Stimulated activated naive CD4-positive, alpha-beta T cell treated with Interleukin-2 at 50 U/mL for 16 hours (primary cell): ENCODE measurements around the gene ZBTB4.

Source experiments
- DNase-seq: peaks from one replicate; lab custom pipeline; 2025; lab: John Stamatoyannopoulos, UW

Gene ZBTB4

DNA sequence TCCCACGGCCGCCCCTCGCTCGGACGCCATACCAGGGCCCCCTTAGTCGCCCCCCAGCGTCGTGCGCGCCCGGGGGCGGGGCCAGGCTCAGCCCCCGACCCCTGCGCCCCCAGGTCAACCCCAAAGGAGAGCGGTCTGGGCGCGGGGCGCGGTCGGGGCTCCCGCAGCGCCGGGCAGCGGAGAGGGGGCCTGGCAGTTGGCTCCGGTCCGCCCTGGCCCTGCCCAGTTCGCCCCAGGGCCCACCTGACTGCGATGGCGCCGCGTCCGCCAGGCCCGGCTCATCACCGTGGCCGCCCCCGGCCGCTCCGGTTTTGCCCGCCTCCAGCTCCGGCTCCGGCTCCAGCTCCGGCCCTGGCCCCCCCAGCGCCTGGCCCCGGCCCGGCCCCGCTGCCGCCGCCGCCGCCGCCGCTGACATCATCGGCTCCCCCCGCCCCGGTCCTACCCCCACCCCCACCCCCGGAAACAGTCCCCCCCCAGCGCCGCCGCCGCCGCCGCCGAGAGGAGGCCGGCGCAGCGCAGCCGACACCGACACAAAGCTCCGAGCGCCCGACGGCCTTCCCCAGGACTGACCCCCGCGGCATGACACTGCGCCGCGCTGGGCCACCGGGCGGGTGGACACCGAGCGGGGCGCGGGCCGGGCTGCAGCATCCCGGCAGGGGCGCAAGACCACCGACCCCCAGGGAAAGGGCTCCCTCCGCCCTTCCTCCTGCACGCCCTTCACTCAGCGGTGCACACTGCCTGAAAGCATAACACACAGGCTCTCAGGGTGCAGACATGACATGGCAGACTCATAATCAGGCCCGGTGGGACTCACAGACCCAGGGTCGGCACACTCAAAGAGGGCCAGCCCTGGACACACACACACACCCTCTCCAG is at the start of gene ZBTB4:
TSS of gene ZBTB4 (minus strand) at position 419 of the 876 bp plus-strand sequence. CDS start 12,830 bp downstream, outside the sequence.
- peak; percentile 64 for DNase-seq

GRCh38 chr17:7528842-7529241 is 49.4 kb upstream of the ZBTB4 start:
- no peak for DNase-seq

DNA sequence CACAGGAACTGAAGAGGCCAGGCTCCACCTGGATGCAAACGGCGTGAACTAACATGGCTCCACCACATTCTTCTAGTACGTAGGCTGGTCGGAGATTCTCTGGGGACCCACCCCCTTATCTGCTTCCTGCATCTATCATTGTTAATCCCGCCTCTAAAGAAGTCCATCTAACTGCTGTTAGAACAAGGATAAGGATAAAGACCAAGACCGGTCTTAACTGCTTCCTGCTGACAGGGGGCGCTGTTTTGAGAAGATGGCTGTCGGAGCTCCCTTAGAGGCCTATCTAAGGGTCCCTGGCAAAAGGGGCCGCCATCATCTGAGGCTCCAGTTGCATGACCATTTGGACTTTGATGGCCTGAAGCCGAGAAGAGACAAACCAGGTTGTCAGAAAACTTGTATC is 43.6 kb upstream of the ZBTB4 start:
- DNase-seq = peak; percentile 28

DNA sequence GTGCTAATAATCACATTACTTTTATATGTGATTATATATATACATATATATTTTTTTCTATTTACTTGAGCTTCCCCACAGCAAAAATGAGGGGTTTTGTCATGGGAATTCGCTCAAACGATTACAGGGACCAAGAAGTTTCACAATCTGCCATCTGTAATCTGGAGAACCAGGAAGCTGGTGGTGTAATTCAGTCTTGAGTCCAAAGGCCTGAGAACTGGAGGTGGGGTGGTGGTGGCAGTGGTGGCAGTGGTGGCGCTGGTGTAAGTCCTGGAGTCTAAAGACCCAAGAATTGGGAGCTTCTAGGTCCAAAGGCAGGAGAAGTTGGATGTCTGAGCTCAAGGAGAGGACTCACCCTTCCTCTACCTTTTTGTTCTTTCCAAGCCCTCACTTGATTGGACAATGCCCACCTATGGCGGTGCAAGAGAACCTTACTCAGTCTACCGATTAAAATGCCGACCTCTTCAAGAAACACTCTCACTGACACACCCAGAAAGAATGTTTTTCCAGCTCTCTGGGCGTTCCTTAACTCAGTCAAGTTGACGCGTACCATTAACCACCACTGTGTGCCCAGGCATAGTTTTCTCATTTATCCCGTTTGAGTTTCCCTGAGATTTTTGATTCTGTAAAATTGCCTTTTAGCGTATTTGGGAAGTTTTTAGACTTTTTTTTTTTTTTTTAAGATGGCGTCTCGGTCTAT is 36.6 kb upstream of the ZBTB4 start:
- no peak for DNase-seq

DNA sequence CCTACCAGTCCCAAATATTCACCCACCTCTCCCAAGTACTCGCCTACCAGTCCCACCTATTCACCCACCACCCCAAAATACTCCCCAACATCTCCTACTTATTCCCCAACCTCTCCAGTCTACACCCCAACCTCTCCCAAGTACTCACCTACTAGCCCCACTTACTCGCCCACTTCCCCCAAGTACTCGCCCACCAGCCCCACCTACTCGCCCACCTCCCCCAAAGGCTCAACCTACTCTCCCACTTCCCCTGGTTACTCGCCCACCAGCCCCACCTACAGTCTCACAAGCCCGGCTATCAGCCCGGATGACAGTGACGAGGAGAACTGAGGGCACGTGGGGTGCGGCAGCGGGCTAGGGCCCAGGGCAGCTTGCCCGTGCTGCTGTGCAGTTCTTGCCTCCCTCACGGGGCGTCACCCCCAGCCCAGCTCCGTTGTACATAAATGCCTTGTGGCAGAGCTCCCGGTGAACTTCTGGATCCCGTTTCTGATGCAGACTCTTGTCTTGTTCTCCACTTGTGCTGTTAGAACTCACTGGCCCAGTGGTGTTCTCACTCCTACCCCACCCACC is 34.5 kb upstream of the ZBTB4 start:
- no peak for DNase-seq

- no peak for DNase-seq
Observed at GRCh38 chr17:7512824-7513540, 33.6 kb upstream of the ZBTB4 start.

DNA sequence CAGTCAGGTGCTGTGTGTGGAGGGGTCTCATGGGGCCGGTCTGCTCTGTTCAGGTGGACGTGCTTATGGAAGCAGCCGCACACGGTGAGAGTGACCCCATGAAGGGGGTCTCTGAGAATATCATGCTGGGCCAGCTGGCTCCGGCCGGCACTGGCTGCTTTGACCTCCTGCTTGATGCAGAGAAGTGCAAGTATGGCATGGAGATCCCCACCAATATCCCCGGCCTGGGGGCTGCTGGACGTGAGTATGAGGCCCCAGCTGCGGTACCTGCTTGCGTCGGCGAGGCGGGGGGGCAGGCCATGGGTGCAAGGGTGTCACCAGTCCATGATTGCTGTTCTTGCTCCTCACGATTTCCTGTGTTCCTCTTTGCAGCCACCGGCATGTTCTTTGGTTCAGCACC is 32.7 kb upstream of the ZBTB4 start:
- no peak for DNase-seq

GRCh38 chr17:7511108-7511507 is 31.7 kb upstream of the ZBTB4 start:
- no peak for DNase-seq

DNA sequence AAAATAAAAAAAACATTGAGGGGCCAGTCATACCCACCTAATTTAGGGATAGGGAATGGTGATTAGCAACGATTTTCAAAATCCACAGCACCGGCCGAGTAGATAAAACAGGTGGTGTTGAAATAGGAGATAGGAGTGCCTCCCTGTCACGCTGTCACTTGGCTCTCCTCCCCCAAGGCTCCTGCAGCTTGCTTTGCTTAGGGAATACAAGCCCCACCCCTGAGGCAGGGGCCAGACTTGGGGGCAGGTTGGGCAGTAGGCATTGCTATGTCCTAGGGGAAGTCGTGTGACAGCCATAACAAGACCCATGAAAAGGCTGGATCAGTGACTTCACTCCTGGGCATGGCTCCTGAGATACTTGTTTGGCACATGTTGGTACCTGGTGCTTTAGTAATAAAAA is 30.5 kb upstream of the ZBTB4 start:
- DNase-seq = no peak

- DNase-seq = no peak
Observed at GRCh38 chr17:7508846-7509245, 29.4 kb upstream of the ZBTB4 start.

GRCh38 chr17:7508145-7508544 is 28.7 kb upstream of the ZBTB4 start:
- DNase-seq = no peak

DNA sequence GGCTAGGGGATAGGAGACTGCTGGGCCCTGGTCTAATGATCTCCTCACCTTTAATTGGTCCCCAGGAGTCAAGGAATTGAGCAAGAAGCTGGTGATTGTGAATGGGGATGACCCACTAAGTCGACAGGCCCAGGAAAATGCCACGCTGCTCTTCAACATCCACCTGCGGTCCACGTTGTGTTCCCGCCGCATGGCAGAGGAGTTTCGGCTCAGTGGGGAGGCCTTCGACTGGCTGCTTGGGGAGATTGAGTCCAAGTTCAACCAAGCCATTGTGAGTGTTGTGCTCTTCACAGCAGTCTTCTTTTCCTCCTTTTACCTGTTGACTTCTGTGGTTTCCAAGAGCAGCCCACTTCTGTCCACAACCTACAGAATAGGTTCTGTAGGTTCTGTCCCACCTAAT is 24.1 kb upstream of the ZBTB4 start:
- no peak for DNase-seq

GRCh38 chr17:7502987-7503386 is 23.6 kb upstream of the ZBTB4 start:
- DNase-seq = no peak

DNA sequence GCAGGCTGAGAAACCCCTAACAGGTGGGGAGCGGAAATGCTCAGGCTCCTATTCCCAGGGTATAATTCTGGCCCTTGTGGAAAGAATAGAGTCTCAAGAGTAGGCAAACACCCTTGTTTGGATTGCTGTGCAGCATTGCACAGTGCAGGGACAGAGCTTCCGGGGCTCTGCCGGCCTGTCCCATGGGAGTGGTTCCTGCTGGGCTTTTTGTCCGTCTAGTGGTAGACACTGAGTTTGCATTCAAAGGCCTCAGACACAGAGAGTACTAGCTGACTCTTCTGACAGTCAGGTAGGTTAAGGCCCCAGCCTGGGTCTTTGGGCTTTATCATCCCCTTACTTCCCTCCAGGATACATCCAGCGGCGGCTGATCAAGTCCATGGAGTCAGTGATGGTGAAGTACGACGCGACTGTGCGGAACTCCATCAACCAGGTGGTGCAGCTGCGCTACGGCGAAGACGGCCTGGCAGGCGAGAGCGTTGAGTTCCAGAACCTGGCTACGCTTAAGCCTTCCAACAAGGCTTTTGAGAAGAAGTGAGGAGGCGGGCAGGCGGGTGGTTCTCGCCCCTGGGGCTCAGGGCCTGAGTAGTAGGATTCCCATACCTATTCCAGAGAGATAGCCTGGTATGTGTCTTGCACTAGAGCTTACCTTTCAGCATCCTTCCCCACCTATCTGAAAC is 22.9 kb upstream of the ZBTB4 start:
- no peak for DNase-seq

DNA sequence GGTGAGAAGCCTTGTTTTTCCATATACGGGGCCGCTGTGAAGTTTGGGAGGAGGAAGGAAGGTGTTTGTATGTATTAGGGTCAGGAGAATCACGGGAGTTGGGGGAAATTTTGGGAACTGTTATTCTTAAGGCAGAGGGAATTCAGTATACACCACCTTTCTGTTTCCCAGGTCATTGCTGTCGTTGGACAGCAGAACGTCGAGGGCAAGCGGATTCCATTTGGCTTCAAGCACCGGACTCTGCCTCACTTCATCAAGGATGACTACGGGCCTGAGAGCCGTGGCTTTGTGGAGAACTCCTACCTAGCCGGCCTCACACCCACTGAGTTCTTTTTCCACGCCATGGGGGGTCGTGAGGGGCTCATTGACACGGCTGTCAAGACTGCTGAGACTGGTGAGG is 22.3 kb upstream of the ZBTB4 start:
- no peak for DNase-seq

DNA sequence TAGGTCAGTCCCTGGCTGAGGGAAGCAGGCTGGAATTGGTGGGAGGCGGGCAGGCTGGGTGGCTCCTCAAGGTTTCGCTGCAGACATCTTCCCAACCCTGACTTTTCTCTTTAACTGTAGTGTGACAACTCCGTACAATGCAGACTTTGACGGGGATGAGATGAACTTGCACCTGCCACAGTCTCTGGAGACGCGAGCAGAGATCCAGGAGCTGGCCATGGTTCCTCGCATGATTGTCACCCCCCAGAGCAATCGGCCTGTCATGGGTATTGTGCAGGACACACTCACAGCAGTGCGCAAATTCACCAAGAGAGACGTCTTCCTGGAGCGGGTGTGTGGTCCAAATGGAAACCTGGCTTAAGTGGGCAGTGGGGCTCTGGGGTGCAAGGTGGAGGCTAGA is 19.7 kb upstream of the ZBTB4 start:
- no peak for DNase-seq

DNA sequence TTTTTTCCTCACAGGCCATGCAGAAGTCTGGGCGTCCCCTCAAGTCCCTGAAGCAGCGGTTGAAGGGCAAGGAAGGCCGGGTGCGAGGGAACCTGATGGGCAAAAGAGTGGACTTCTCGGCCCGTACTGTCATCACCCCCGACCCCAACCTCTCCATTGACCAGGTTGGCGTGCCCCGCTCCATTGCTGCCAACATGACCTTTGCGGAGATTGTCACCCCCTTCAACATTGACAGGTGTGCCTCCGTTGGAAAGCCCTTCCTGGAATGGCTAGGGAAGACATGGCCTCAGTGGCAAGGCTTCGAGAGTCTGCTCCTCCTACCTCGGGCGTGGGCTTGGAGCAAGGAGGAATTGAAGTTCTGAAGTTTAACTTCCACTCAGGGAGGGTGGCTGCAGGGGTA is 18.2 kb upstream of the ZBTB4 start:
- no peak for DNase-seq

DNA sequence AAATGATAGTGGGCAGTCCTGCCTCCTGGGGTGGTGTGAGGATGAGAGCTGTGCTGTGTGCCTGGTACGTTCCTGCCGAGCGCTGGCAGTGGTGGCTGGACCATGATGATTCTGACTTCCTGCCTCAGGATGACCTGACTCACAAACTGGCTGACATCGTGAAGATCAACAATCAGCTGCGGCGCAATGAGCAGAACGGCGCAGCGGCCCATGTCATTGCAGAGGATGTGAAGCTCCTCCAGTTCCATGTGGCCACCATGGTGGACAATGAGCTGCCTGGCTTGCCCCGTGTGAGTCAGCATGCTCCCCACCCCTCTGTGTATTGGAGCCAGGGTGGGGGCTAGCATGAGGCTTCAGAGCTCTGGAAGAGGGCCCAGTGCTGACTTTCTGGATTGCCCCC is 17.8 kb upstream of the ZBTB4 start:
- no peak for DNase-seq

GRCh38 chr17:7496470-7497183 is 17.2 kb upstream of the ZBTB4 start:
- DNase-seq = no peak

DNA sequence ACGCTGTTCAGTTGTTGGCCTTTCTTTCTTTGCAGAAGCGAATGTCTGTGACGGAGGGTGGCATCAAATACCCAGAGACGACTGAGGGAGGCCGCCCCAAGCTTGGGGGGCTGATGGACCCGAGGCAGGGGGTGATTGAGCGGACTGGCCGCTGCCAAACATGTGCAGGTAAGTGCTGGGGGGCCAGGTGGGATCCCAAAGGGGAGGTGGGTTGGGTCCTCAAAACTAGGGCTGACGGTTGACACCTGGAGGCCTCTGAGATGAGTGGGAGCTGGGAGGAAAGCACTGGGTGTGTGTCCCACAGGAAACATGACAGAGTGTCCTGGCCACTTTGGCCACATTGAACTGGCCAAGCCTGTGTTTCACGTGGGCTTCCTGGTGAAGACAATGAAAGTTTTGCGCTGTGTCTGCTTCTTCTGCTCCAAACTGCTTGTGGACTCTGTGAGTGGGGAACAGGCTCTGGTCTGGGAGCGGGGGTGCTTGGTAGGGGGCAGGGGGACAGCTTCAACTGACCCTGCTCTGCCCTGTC is 16.5 kb upstream of the ZBTB4 start:
- DNase-seq = no peak

DNA sequence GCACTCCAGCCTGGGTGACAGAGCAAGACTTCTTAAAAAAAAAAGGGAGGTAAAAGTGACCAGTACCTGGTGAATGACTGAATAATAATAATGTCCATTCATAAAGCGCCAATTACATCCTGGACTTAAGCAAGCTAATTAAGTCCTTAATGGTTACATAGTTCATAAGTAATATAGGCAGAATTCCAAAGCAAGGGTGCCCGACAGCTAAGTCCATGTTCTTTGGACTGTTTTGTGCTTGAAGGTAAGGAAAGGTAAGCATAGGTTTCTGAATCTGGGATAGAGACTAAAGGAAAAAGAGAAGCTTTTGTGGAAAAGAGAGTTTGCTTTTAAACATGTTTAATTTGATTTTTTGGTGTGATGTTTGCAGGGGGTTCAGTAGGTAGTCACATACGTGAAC is 14.5 kb upstream of the ZBTB4 start:
- no peak for DNase-seq
